ENCODE data around the gene CDKN2A.
A peak's percentile ranks its signal among the peaks of the same experiment; 100 is the strongest.
"Not testable (repeated sequence)": the region's sequence is repeated elsewhere in the genome, so short reads cannot be mapped to it uniquely, and the experiment has no call there.

Gene CDKN2A

GRCh38 chr9:21982861-21983560 lies 11.2 kb downstream of the CDKN2A start:
- no peak overlapping the region for H3K4me3 ChIP-seq (ENCODE audit: low read depth, low read length)

GRCh38 chr9:21982391-21982790 lies 11.8 kb downstream of the CDKN2A start:
- no peak overlapping the region for H3K4me3 ChIP-seq (ENCODE audit: low read depth, low read length)

- no peak overlapping the region for H3K4me3 ChIP-seq (ENCODE audit: low read depth, low read length)
Measured at GRCh38 chr9:21976334-21976875, 17.8 kb downstream of the CDKN2A start.

GRCh38 chr9:21974722-21975409 lies 19.3 kb downstream of the CDKN2A start:
- peak overlapping the region; percentile 38 for H3K4me3 ChIP-seq (ENCODE audit: low read depth, low read length)

- peak overlapping the region; percentile 38 for H3K4me3 ChIP-seq (ENCODE audit: low read depth, low read length)
Measured at GRCh38 chr9:21974343-21974721, 19.9 kb downstream of the CDKN2A start.

GRCh38 chr9:21972361-21972760 lies 21.8 kb downstream of the CDKN2A start:
- H3K4me3 ChIP-seq (ENCODE audit: low read depth, low read length), result no peak overlapping the region

GRCh38 chr9:21970800-21971640 lies 23.2 kb downstream of the CDKN2A start:
- no peak overlapping the region for H3K4me3 ChIP-seq (ENCODE audit: low read depth, low read length)

- no peak overlapping the region for H3K4me3 ChIP-seq (ENCODE audit: low read depth, low read length)
Measured at GRCh38 chr9:21969951-21970799, 24.0 kb downstream of the CDKN2A start.

- no peak overlapping the region for H3K4me3 ChIP-seq (ENCODE audit: low read depth, low read length)
Measured at GRCh38 chr9:21969011-21969940, 24.9 kb downstream of the CDKN2A start.

- no peak overlapping the region for H3K4me3 ChIP-seq (ENCODE audit: low read depth, low read length)
Measured at GRCh38 chr9:21968331-21969010, 25.7 kb downstream of the CDKN2A start.

GRCh38 chr9:21967702-21968101 lies 26.5 kb downstream of the CDKN2A start:
- no peak overlapping the region for H3K4me3 ChIP-seq (ENCODE audit: low read depth, low read length)

- no peak overlapping the region for H3K4me3 ChIP-seq (ENCODE audit: low read depth, low read length)
Measured at GRCh38 chr9:21967169-21967568, 27.0 kb downstream of the CDKN2A start.

GRCh38 chr9:21966140-21966851 lies 27.9 kb downstream of the CDKN2A start:
- no peak overlapping the region for H3K4me3 ChIP-seq (ENCODE audit: low read depth, low read length)

GRCh38 chr9:21965401-21965951 lies 28.7 kb downstream of the CDKN2A start:
- H3K4me3 ChIP-seq (ENCODE audit: low read depth, low read length), result peak overlapping the region; percentile 18

- H3K4me3 ChIP-seq (ENCODE audit: low read depth, low read length), result peak overlapping the region; percentile 18
Measured at GRCh38 chr9:21964925-21965385, 29.2 kb downstream of the CDKN2A start.

GRCh38 chr9:21961569-21961968 lies 32.6 kb downstream of the CDKN2A start:
- no peak overlapping the region for H3K4me3 ChIP-seq (ENCODE audit: low read depth, low read length)

GRCh38 chr9:21959268-21959667 lies 34.9 kb downstream of the CDKN2A start:
- H3K4me3 ChIP-seq (ENCODE audit: low read depth, low read length), result not testable (repeated sequence)

GRCh38 chr9:21958833-21959232 lies 35.4 kb downstream of the CDKN2A start:
- no peak overlapping the region for H3K4me3 ChIP-seq (ENCODE audit: low read depth, low read length)

Data from iPS-11a (cell line).